ENCODE measurements around the gene ZC3H15. TPM values are rescaled to one million over a fixed set of nuclear protein-coding genes. Genes with fewer than 3 reads are reported as not detected.

The ZC3H15 gene
- total and polyA plus RNA-seq, 2 of the 8 experiments (the other 6 are each of a cell fraction or from before 2014, with no cell fraction given), result 32.0 to 80.8 TPM

DNA sequence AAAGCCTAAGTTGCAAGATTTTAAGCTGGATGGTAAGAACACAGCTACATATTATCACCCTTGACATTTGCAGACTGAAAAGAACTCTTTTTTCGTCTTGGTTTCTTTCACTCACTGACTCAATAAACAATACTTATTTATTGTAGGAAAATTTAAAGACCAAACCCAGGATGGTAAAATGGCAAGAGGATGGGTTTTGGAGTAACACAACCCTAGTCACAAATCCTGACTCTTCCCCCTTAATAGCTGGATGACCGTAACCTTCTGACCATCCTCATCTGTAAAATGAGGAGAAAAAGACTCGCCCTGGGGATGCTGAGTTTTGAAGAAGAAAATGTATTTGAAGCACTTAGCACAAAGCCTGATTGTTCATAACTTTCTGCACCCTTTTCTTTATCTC lies 48.3 kb downstream of the ZC3H15 start:
- no peaks in the 10 kb centered on the region; the same call in 1 of the 2 replicates for H3K23me2 ChIP-seq (ENCODE audit: low read depth, low read length)
- no peak overlapping the region for H2BK120ac ChIP-seq (replicated peaks; ENCODE audit: low read depth, low read length)
- CTCF ChIA-PET (ENCODE audit: partially characterized antibody), result no interaction called here
- H3K9ac ChIP-seq (replicated peaks in 1 of 4; ENCODE audit: extremely low read depth in 1 of 4, low read depth in 3 of 4, low read length in 3 of 4), result no peak overlapping the region
- H3K23ac ChIP-seq (ENCODE audit: insufficient read length), result no peak overlapping the region
- H3K4ac ChIP-seq (replicated peaks; ENCODE audit: insufficient read length, low read depth, low read length), result no peak overlapping the region
- no peak overlapping the region for H4K91ac ChIP-seq (replicated peaks; ENCODE audit: insufficient read length, low read length)
- no peaks in the 10 kb centered on the region for H3K36me3 ChIP-seq (ENCODE audit: control insufficient read depth in 2 of 4, insufficient read depth in 4 of 4, low read length in 3 of 4)
- DNase-seq (ENCODE audit: low read depth in 1 of 2, low spot score in 2 of 2) (no peak), FAIRE-seq (no peak)
- no peak overlapping the region for H2BK12ac ChIP-seq (ENCODE audit: low read depth, low read length)
- no peak overlapping the region for H2BK20ac ChIP-seq (ENCODE audit: low read length)
- H3K4me1 ChIP-seq (replicated peaks in 1 of 4; ENCODE audit: control insufficient read depth in 3 of 4, insufficient read depth in 4 of 4, low read length in 3 of 4), result no peaks in the 10 kb centered on the region
- no peaks in the 10 kb centered on the region for H4K20me1 ChIP-seq (replicated peaks in 1 of 2; ENCODE audit: control insufficient read depth in 1 of 2, insufficient read depth in 2 of 2, low read length in 2 of 2)
- H3K79me1 ChIP-seq (ENCODE audit: low read depth, low read length), result no peaks in the 10 kb centered on the region
- H2AK5ac ChIP-seq (ENCODE audit: low read depth, low read length), result no peak overlapping the region
- no peak overlapping the region for H2BK15ac ChIP-seq (ENCODE audit: low read length)
- H3K79me2 ChIP-seq (ENCODE audit: control insufficient read depth in 1 of 2, insufficient read depth in 2 of 2, low read length in 2 of 2), result no peaks in the 10 kb centered on the region
- H3K9me3 ChIP-seq (ENCODE audit: insufficient read depth in 2 of 2, low read depth in 1 of 2, low read length in 1 of 2), result no peaks in the 10 kb centered on the region
- TF ChIP-seq, protein P1, sequence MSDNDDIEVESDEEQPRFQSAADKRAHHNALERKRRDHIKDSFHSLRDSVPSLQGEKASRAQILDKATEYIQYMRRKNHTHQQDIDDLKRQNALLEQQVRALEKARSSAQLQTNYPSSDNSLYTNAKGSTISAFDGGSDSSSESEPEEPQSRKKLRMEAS (IDR thresholded peaks at IDR 0.05), result no peak
- TF ChIP-seq BCL11A (IDR thresholded peaks at IDR 0.05; ENCODE audit: low read depth in 2 of 2, low read length in 2 of 2) (no peak), NANOG (IDR thresholded peaks at IDR 0.05; ENCODE audit: insufficient read depth, low read depth, low read length, poor library complexity, severe bottlenecking) (no peak), SP2 (IDR thresholded peaks at IDR 0.05; ENCODE audit: low read length) (no peak), ASH2L (IDR thresholded peaks at IDR 0.05; ENCODE audit: low read length) (no peak), EZH2 (IDR thresholded peaks at IDR 0.05; ENCODE audit: low read depth, low read length, severe bottlenecking) (no peak), CREB1 (IDR thresholded peaks at IDR 0.05) (no peak)
- TF ChIP-seq, protein P2, sequence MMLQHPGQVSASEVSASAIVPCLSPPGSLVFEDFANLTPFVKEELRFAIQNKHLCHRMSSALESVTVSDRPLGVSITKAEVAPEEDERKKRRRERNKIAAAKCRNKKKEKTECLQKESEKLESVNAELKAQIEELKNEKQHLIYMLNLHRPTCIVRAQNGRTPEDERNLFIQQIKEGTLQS (IDR thresholded peaks at IDR 0.05; ENCODE audit: insufficient read depth, low read depth, low read length), result no peak
- no peak overlapping the region for H3K27ac ChIP-seq (ENCODE audit: low read depth, low read length)
- H3K4me2 ChIP-seq (ENCODE audit: insufficient read depth in 1 of 2, low read depth in 2 of 2, low read length in 2 of 2), result no peak overlapping the region
- no peak overlapping the region for H4K8ac ChIP-seq (ENCODE audit: extremely low read depth, insufficient read depth, low read length)
- no peak overlapping the region for H2BK5ac ChIP-seq (ENCODE audit: low read depth, low read length)
- H2AFZ ChIP-seq (ENCODE audit: low read length), result no peak overlapping the region
- POLR2A ChIA-PET (ENCODE audit: partially characterized antibody), result no interaction called here
- H3K56ac ChIP-seq (replicated peaks; ENCODE audit: insufficient read length, low read depth, low read length), result no peak overlapping the region
- no peak overlapping the region for H3K14ac ChIP-seq (ENCODE audit: insufficient read length)
- 86% methylated on average over 3 of the region's 3 CpGs; no CpG with 5 or more reads in 1 of the 2 experiments for WGBS, 2 experiments (ENCODE audit: extremely low coverage in 1 of 2, insufficient coverage in 1 of 2, insufficient read length in 1 of 2, insufficient replicate concordance in 2 of 2, low coverage in 1 of 2, low lambda C conversion rate in 2 of 2, missing lambda C conversion rate in 1 of 2)
- H3K18ac ChIP-seq (ENCODE audit: extremely low read depth, low read length), result no peak overlapping the region
- H3K27me3 ChIP-seq (replicated peaks in 1 of 4; ENCODE audit: control insufficient read depth in 3 of 4, extremely low read depth in 1 of 4, insufficient read depth in 3 of 4, low read length in 3 of 4), result peaks cover 0 to 1% (median 0%) of the 10 kb centered on the region in 4 experiments; a peak in 1 of 7 replicates
- no peak overlapping the region for H3K4me3 ChIP-seq (ENCODE audit: extremely low read depth in 1 of 4, insufficient read depth in 2 of 4, low read depth in 3 of 4, low read length in 4 of 4)
- H4K5ac ChIP-seq (ENCODE audit: insufficient read length, low read depth, low read length), result no peak overlapping the region

Measured in H1 (cell line).